Measurements from ENCODE around the gene HNRNPA1.

GRCh38 chr12:54239620-54240019 lies 40.9 kb upstream of the HNRNPA1 start:
- no peak for TF ChIP-seq ZBTB33 (CRISPR knock-in tag; IDR thresholded peaks at IDR 0.05)
- TF ChIP-seq PKNOX1 (IDR thresholded peaks at IDR 0.05), result no peak

Measured in K562 (cell line).